Activated CD4-positive, alpha-beta T cell treated with anti-CD3 and anti-CD28 coated beads, Interleukin-2, amount 10 ng/mL, durations not matched to agents 24 days and 14 days (primary cell): ENCODE measurements around the gene IGF1R. TPM values are rescaled to one million over a fixed set of nuclear protein-coding genes. Genes with fewer than 3 reads are reported as not detected.
"Not testable (repeated sequence)": the region's sequence is repeated elsewhere in the genome, so short reads cannot be mapped to it uniquely, and the experiment has no call there.

Source experiments
- DNase-seq: peaks from one replicate; pipeline ENCODE4 v3.0.0; 2022
- H3K27ac Mint-ChIP-seq: one replicate; pipeline ENCODE4 v1.8.0; 2022; ENCODE audit warnings: mild to moderate bottlenecking, mixed read lengths
- H3K27me3 Mint-ChIP-seq: one replicate; pipeline ENCODE4 v1.8.0; 2022; ENCODE audit warnings: mixed read lengths
- H3K36me3 Mint-ChIP-seq: one replicate; pipeline ENCODE4 v1.8.0; 2022; ENCODE audit warnings: low read depth, mild to moderate bottlenecking, mixed read lengths
- H3K4me1 Mint-ChIP-seq: one replicate; pipeline ENCODE4 v1.8.0; 2021; ENCODE audit warnings: mixed read lengths
- H3K4me3 Mint-ChIP-seq: one replicate; pipeline ENCODE4 v1.8.0; 2022; ENCODE audit warnings: mild to moderate bottlenecking, moderate library complexity, mixed read lengths
- H3K9me3 Mint-ChIP-seq: one replicate; pipeline ENCODE4 v1.8.0; 2021; ENCODE audit warnings: mixed read lengths
- intact Hi-C: fragments of 100-400 bp; cut with micrococcal nuclease; formaldehyde crosslinking; loops from one replicate; pipeline ENCODE4 v1.15.1; 2023
- total RNA-seq: library from RNA; stranded (reverse); gene quantifications from 2 replicates; pipeline ENCODE4 v1.2.3, GENCODE V29; 2022

Gene IGF1R
- total RNA-seq, 1 donor from 2014 or later = 35.3 TPM

DNA sequence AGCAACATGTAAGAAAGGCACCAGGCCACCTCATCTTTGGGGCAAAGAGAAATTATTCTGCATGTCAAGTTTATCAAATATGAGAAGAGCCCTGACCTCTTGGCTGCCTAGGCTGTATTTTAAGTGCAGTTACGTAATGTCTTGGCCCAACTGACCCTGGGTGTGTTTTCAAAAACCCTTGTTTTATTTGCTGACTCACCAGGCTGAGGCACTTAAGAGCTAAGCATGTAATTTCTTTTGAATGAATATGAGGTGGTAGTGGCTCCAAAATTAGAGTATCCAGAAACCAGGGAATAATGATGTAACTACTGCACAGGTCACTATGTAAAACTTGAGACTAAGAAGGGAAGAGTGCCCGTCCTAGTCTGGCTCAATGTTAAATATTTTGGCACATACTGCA, 335.0 kb downstream of the IGF1R start:
- Mint-ChIP-seq H3K4me3 (no peak overlapping the region), H3K36me3 (peaks cover 2% of the 10 kb centered on the region), H3K27me3 (no peaks in the 10 kb centered on the region)

GRCh38 chr15:98986281-98986680, 337.9 kb downstream of the IGF1R start:
- intact Hi-C loops = no loop called here
- DNase-seq = no peak
- H3K4me3 Mint-ChIP-seq = no peak overlapping the region
- no peak overlapping the region for H3K27ac Mint-ChIP-seq
- peaks cover 2% of the 10 kb centered on the region for H3K36me3 Mint-ChIP-seq
- peaks cover 10% of the 10 kb centered on the region for H3K27me3 Mint-ChIP-seq
- peaks cover 14% of the 10 kb centered on the region for H3K9me3 Mint-ChIP-seq
- no peaks in the 10 kb centered on the region for H3K4me1 Mint-ChIP-seq

More for the DNA sequence above, 335.0 kb downstream of the IGF1R start:
- no peak for DNase-seq
- intact Hi-C loops = no loop called here
- no peaks in the 10 kb centered on the region for H3K4me1 Mint-ChIP-seq
- H3K9me3 Mint-ChIP-seq = peaks cover 14% of the 10 kb centered on the region
- no peak overlapping the region for H3K27ac Mint-ChIP-seq

GRCh38 chr15:98994892-98995291, 346.6 kb downstream of the IGF1R start:
- Mint-ChIP-seq H3K27me3 (peaks cover 12% of the 10 kb centered on the region), H3K27ac (no peak overlapping the region), H3K4me3 (no peak overlapping the region), H3K9me3 (no peaks in the 10 kb centered on the region), H3K36me3 (no peaks in the 10 kb centered on the region), H3K4me1 (no peaks in the 10 kb centered on the region)
- DNase-seq = no peak
- intact Hi-C loops = no loop called here

DNA sequence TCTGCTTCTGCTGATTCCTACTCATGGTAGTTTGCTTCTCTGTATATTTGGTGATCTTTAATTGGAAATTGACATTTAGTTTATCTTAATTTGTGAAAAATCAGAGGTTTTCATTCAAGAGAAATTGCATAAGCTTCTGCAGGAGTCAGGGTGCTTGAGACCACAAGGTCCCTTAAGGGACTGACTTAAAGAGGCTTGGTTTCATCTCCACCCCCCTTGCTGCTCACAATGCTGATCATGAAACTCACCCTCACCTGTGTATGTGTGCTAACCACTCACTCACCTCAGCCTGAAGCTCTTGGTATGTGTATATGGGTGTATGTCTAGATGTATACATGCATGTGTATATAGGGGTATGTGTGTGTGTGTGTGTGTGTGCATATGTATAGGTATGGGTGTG, 347.8 kb downstream of the IGF1R start:
- intact Hi-C loops = no loop called here
- Mint-ChIP-seq H3K4me3 (no peak overlapping the region), H3K36me3 (no peaks in the 10 kb centered on the region), H3K4me1 (no peaks in the 10 kb centered on the region), H3K27ac (no peak overlapping the region), H3K27me3 (peaks cover 6% of the 10 kb centered on the region), H3K9me3 (no peaks in the 10 kb centered on the region)
- DNase-seq = no peak

DNA sequence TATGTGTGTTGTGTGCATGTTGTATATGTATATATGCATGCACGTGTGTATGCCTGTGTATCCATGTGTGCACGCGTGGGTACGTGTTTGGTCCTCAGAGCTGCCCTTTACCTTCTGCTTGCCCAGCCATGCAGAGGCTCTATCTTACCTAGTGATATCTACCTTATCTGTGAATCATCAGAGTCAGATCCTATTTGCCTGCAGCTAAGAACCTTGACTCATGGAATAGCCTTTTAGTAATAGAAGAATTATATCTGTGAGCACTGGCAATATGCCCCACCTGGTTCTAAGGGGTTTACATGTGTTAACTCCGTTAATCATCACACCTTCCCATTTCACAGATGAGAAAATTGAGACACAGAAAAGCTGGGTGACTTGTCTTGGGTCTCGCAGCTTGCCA, 348.3 kb downstream of the IGF1R start:
- no peak overlapping the region for H3K4me3 Mint-ChIP-seq
- H3K9me3 Mint-ChIP-seq = no peaks in the 10 kb centered on the region
- no peak overlapping the region for H3K27ac Mint-ChIP-seq
- intact Hi-C loops = no loop called here
- H3K36me3 Mint-ChIP-seq = no peaks in the 10 kb centered on the region
- peaks cover 6% of the 10 kb centered on the region for H3K27me3 Mint-ChIP-seq
- H3K4me1 Mint-ChIP-seq = no peaks in the 10 kb centered on the region
- no peak for DNase-seq

- no peaks in the 10 kb centered on the region for H3K9me3 Mint-ChIP-seq
- no peak overlapping the region for H3K4me3 Mint-ChIP-seq
- intact Hi-C loops = no loop called here
These were observed 349.0 kb downstream of the IGF1R start for GRCh38 chr15:98997312-98997711.

GRCh38 chr15:98997755-98998154, 349.4 kb downstream of the IGF1R start:
- no peaks in the 10 kb centered on the region for H3K4me1 Mint-ChIP-seq
- no peak for DNase-seq
- H3K4me3 Mint-ChIP-seq = no peak overlapping the region
- peaks cover 2% of the 10 kb centered on the region for H3K27me3 Mint-ChIP-seq
- intact Hi-C loops = no loop called here
- H3K36me3 Mint-ChIP-seq = no peaks in the 10 kb centered on the region
- no peaks in the 10 kb centered on the region for H3K9me3 Mint-ChIP-seq
- no peak overlapping the region for H3K27ac Mint-ChIP-seq

More at GRCh38 chr15:98997312-98997711, 349.0 kb downstream of the IGF1R start:
- Mint-ChIP-seq H3K27ac (no peak overlapping the region), H3K27me3 (peaks cover 4% of the 10 kb centered on the region), H3K36me3 (no peaks in the 10 kb centered on the region), H3K4me1 (no peaks in the 10 kb centered on the region)
- no peak for DNase-seq

DNA sequence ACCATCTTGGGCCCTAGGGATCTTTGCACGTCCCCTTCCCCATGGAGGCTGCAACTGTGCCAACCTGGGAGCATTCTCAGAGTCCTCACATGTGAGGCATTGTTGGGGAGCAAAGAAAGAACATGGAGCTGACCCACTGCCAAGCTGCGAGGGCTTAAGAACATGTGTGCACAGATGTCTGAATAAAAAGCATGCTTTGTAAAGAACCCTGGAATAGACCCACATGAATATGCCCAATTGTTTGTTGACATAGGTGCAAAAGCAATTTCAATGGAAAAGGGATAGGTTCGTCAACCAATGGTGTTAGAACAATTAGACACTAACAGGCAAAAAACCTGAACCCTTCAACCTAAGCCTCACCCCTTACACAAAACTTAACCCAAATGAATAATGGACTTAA, 349.9 kb downstream of the IGF1R start:
- Mint-ChIP-seq H3K27me3 (peaks cover under 1% of the 10 kb centered on the region), H3K4me1 (no peaks in the 10 kb centered on the region), H3K4me3 (no peak overlapping the region), H3K36me3 (no peaks in the 10 kb centered on the region), H3K9me3 (no peaks in the 10 kb centered on the region), H3K27ac (no peak overlapping the region)
- no peak for DNase-seq
- intact Hi-C loops = no loop called here

GRCh38 chr15:98999233-98999632, 350.9 kb downstream of the IGF1R start:
- Mint-ChIP-seq H3K9me3 (no peaks in the 10 kb centered on the region), H3K4me1 (no peaks in the 10 kb centered on the region), H3K36me3 (no peaks in the 10 kb centered on the region), H3K27ac (no peak overlapping the region), H3K27me3 (no peaks in the 10 kb centered on the region), H3K4me3 (no peak overlapping the region)
- DNase-seq = no peak
- intact Hi-C loops = no loop called here

- H3K27ac Mint-ChIP-seq = no peak overlapping the region
- H3K4me3 Mint-ChIP-seq = no peak overlapping the region
- no peaks in the 10 kb centered on the region for H3K9me3 Mint-ChIP-seq
- H3K36me3 Mint-ChIP-seq = no peaks in the 10 kb centered on the region
- no peak for DNase-seq
- H3K27me3 Mint-ChIP-seq = no peaks in the 10 kb centered on the region
- intact Hi-C loops = loop anchor here (10.0 kb wide), 1 partner anchor 897 kb away; no protein-coding TSS in a partner anchor
- H3K4me1 Mint-ChIP-seq = no peaks in the 10 kb centered on the region
These were observed 353.9 kb downstream of the IGF1R start for GRCh38 chr15:99002226-99002625.

DNA sequence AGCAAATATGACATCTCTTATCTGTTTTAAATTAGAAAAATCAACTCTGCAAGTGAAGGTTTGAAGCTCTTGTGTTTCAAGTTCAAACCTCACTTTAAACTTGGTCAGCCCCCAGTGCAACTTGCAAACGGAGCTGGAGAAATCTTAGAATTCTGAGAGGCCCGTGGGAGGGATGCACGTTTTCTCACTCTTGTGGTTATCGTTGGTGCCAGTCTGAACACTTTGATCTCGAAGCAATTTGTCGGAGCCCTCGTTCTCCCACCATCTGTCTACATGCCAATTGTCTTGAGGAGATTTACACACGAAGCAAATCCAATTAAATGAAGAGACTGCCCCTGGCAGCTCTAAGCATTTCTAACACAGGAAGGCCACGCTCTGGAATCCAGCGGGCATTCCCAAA, 355.0 kb downstream of the IGF1R start:
- H3K27ac Mint-ChIP-seq, H3K27me3 Mint-ChIP-seq, H3K4me3 Mint-ChIP-seq, H3K36me3 Mint-ChIP-seq, DNase-seq, H3K4me1 Mint-ChIP-seq, H3K9me3 Mint-ChIP-seq: not testable (repeated sequence)
- intact Hi-C loops = loop anchor here (10.0 kb wide), 1 partner anchor 899 kb away; no protein-coding TSS in a partner anchor

- not testable (repeated sequence) for H3K27me3 Mint-ChIP-seq, H3K4me1 Mint-ChIP-seq, DNase-seq, H3K36me3 Mint-ChIP-seq, H3K27ac Mint-ChIP-seq, H3K4me3 Mint-ChIP-seq, H3K9me3 Mint-ChIP-seq
- intact Hi-C loops = loop anchor here (10.0 kb wide), 1 partner anchor 900 kb away; no protein-coding TSS in a partner anchor
These were observed 356.9 kb downstream of the IGF1R start for GRCh38 chr15:99004998-99005974.

DNA sequence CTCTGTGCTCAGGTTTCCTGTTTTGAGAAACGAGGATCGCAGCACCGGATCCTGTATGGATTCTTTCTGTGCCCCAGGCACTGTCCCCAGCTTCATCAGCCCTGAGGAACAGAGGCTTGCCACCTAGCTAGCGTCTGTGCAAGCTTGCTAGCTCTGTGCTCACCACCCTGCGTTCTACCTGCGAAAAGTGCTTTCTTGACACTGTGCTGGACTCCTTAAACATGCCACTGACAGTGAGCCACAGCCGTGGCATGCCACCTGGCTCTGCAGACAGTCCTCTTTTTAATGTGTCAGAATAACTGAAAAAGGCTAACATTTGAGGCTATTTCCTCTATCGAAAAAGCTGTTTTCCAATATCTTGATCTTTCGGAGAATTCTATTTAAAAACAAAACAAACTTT, 357.8 kb downstream of the IGF1R start:
- DNase-seq = no peak
- Mint-ChIP-seq H3K4me1 (no peaks in the 10 kb centered on the region), H3K27ac (no peak overlapping the region), H3K9me3 (no peaks in the 10 kb centered on the region), H3K36me3 (no peaks in the 10 kb centered on the region), H3K27me3 (peaks cover 8% of the 10 kb centered on the region), H3K4me3 (no peak overlapping the region)
- intact Hi-C loops = loop anchor here (10.0 kb wide), 1 partner anchor 901 kb away; no protein-coding TSS in a partner anchor

DNA sequence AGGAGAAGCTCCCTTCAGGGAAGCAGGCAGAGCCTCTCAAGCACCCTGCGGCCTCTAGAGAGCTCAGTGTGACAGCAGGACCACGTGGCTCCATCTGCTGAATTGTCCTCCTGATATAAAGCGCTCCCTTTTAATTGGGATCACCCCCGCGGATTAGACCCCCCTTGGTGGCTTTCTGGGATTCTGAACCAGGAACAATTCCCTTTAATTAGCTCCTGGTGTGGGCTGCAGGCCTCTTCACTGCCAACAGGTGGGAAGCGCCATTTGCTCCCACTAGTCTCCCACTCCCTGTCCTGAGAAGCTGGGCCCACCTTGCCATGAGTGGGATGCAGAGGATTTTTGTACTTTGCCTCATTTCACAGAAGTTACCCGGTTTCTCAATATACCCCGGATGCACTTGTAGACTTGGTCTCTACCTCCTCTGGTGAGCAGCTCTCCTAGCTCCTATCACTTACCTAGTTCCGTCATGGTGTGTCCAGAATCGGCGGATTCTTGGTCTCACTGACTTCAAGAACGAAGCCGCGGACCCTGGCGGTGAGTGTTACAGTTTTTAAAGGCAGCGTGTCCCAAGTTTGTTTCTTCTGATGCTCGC, 358.7 kb downstream of the IGF1R start:
- no peak overlapping the region for H3K4me3 Mint-ChIP-seq
- intact Hi-C loops = loop anchor here (10.0 kb wide), 1 partner anchor 902 kb away; no protein-coding TSS in a partner anchor
- peaks cover 8% of the 10 kb centered on the region for H3K27me3 Mint-ChIP-seq
- no peak for DNase-seq
- no peaks in the 10 kb centered on the region for H3K36me3 Mint-ChIP-seq
- H3K4me1 Mint-ChIP-seq = no peaks in the 10 kb centered on the region
- no peaks in the 10 kb centered on the region for H3K9me3 Mint-ChIP-seq
- no peak overlapping the region for H3K27ac Mint-ChIP-seq
